Heart left ventricle (tissue), 16 donors: ENCODE measurements around the gene TGFB2. TPM values are rescaled to one million over a fixed set of nuclear protein-coding genes. Genes with fewer than 3 reads are reported as not detected.

Source experiments
- ATAC-seq, 4 donors: fragments of 200-7000 bp; cut with Tn5 transposase; one replicate each; pipeline ENCODE4 v1.9.1; 2020 to 2022; ENCODE audit warnings: moderate library complexity in 4 of 4, mild to moderate bottlenecking in 3 of 4, moderate number of reproducible peaks in 1 of 4
- DNase-seq, 5 donors: peaks; one replicate each; pipeline ENCODE4 v3.0.0-alpha.2; 2020
- H3K27ac ChIP-seq, 12 donors: fragments of 200-600 bp; sonication (generic) in 4 of 12; one replicate each; pipeline versions ENCODE4 v1.5.0 to v1.8.0; 2016 to 2022; ENCODE audit warnings: mild to moderate bottlenecking in 2 of 12
- H3K27me3 ChIP-seq, 9 donors: fragments of 200-600 bp; sonication (generic) in 2 of 9; one replicate each; pipeline versions ENCODE4 v1.5.1 to v1.8.0; 2016 to 2022; ENCODE audit warnings: mild to moderate bottlenecking in 3 of 9
- H3K36me3 ChIP-seq, 9 donors: fragments of 200-600 bp; sonication (generic) in 2 of 9; one replicate each; pipeline versions ENCODE4 v1.5.0 to v1.8.0; 2018 to 2022; ENCODE audit warnings: mild to moderate bottlenecking in 2 of 9
- H3K4me1 ChIP-seq, 12 donors: fragments of 200-600 bp; sonication (generic) in 4 of 12; one replicate each; pipeline versions ENCODE4 v1.5.0 to v1.8.0; 2016 to 2022; ENCODE audit warnings: mild to moderate bottlenecking in 3 of 12
- H3K4me3 ChIP-seq, 12 donors: fragments of 200-600 bp; sonication (generic) in 4 of 12; one replicate each; pipeline versions ENCODE4 v1.5.0 to v1.8.0; 2017 to 2022; ENCODE audit warnings: mild to moderate bottlenecking in 9 of 12, moderate library complexity in 4 of 12
- H3K9me3 ChIP-seq, 12 donors: fragments of 200-600 bp; sonication (generic) in 4 of 12; one replicate each; pipeline versions ENCODE4 v1.5.0 to v1.8.0; 2016 to 2022; ENCODE audit warnings: mild to moderate bottlenecking in 1 of 12
- POLR2A ChIP-seq, 2 donors: fragments of 450-650 bp; IDR thresholded peaks; one replicate each; pipeline ENCODE4 v1.6.1; 2017; ENCODE audit warnings: antibody characterized with exemption in 2 of 2, mild to moderate bottlenecking in 2 of 2, moderate library complexity in 2 of 2
- WGBS, 4 donors: extraction: QIAGEN DNeasy Blood & Tissue Kit in 2 of 4; methylation state at CpG; one replicate each; pipeline versions ENCODE4 v1.1.5 to v1.1.7; 2013 to 2018; 5-methylcytosine and 5-hydroxymethylcytosine counted together
- intact Hi-C, 10 donors: fragments of 100-400 bp; cut with DNase I; formaldehyde crosslinking; loops; one replicate each; pipeline versions ENCODE4 v1.11.1 to v1.14.2; 2022
- polyA plus RNA-seq, 2 donors: library from polyadenylated mRNA; stranded (reverse); fragments of 200-250 nt; gene quantifications; one replicate each; pipeline ENCODE4 v1.2.3, GENCODE V29; 2013
- total RNA-seq, 9 donors: library from RNA; depleted of rRNA in 2 of 9; stranded (reverse); fragments of >200 nt in 2 of 9; fragmentation: NEBNext Ultra II Directional in 3 of 9; extraction: Animal tissue kit (Norgen Biotek cat#: 25700) in 3 of 9; gene quantifications; one replicate each; pipeline versions ENCODE4 v1.1.0 to v1.2.4, GENCODE V29; 2016 to 2023
- TF ChIP-seq, protein P1 (sequence below), 12 donors: fragments of 200-600 bp; sonication (generic) in 4 of 12; IDR thresholded peaks; one replicate each; pipeline versions ENCODE4 v1.5.0 to v1.8.0; 2018 to 2022; ENCODE audit warnings: antibody characterized with exemption in 12 of 12, mild to moderate bottlenecking in 5 of 12
- donor health status: ischemic (EF 13 %, LVEDD 7.1; RV severe dilation, severe dysfunction).
- donor health status: healthy with polysubstance abuse.
- donor health status: DM: no; HTN: yes; CAD: no.
- donor health status: DM: no; HTN: no; CAD: no.
- donor health status: ischemic (EF 25% LVEDD 6.9; RV normal size, moderate dysfunction).
- donor health status: ischemic (EF 25% LVEDD 5.7; RV mildly dilated, moderate dysfunction).
- donor health status: healthy.
- donor health status: DM: yes; HTN: yes; CAD: no.
- donor health status: ischemic (EF 35%, LVEDD 5.7; RV mildly dilated, moderate dysfunction).
- donor health status: nonischemic (EF 11% LVEDD 7.7; RV severe dilation, severe dysfunction).
- donor health status: DM: yes; HTN: yes; CAD: no.
- donor health status: PGD.
- donor health status: ischemic (EF 29% LVEDD 5.4; RV normal size, mild dysfunction).
- donor health status: nonischemic (EF 23%, LVEDD 6.1; RV moderate dilation, normal function).

The TGFB2 gene
- total and polyA plus RNA-seq, 11 donors, result 0.76 to 23.6 (median 5.5) TPM

DNA sequence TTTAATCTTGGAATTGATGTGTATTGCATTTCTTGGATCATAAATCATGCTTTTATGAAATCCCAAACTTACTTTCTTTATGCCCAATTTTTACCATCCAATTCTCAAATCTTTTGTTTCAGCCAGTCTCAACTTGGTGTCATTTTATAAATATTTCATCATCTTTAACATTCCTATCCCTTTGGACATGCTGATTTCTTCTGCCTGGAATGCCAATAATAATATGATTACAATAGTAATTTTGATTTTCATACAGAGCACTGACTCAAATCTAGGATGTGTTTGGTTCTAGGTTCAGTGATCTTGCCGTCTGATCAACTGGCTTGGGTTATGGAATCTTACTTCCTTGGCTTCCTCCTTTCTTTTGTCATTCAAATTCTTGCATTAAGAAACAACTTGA, 47.3 kb upstream of the TGFB2 start:
- Histone ChIP-seq H3K27me3 (no peaks in the 10 kb centered on the region), H3K27ac (no peak overlapping the region), H3K4me3 (no peak overlapping the region), H3K9me3 (no peaks in the 10 kb centered on the region), H3K4me1 (peaks cover 0 to 3% (median 0%) of the 10 kb centered on the region in 12 donors), H3K36me3 (peaks cover 0 to 17% (median 6%) of the 10 kb centered on the region in 9 donors)
- ATAC-seq, result no peak
- no peak for DNase-seq
- WGBS, 4 donors, result 82 to 88% (median 85%) methylated on average over 1 of the region's 1 CpG
- TF ChIP-seq, protein P1, sequence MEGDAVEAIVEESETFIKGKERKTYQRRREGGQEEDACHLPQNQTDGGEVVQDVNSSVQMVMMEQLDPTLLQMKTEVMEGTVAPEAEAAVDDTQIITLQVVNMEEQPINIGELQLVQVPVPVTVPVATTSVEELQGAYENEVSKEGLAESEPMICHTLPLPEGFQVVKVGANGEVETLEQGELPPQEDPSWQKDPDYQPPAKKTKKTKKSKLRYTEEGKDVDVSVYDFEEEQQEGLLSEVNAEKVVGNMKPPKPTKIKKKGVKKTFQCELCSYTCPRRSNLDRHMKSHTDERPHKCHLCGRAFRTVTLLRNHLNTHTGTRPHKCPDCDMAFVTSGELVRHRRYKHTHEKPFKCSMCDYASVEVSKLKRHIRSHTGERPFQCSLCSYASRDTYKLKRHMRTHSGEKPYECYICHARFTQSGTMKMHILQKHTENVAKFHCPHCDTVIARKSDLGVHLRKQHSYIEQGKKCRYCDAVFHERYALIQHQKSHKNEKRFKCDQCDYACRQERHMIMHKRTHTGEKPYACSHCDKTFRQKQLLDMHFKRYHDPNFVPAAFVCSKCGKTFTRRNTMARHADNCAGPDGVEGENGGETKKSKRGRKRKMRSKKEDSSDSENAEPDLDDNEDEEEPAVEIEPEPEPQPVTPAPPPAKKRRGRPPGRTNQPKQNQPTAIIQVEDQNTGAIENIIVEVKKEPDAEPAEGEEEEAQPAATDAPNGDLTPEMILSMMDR (IDR thresholded peaks at IDR 0.05), result no peak
- TF ChIP-seq POLR2A (IDR thresholded peaks at IDR 0.05), result no peak
- intact Hi-C loops, result no loop called here

DNA sequence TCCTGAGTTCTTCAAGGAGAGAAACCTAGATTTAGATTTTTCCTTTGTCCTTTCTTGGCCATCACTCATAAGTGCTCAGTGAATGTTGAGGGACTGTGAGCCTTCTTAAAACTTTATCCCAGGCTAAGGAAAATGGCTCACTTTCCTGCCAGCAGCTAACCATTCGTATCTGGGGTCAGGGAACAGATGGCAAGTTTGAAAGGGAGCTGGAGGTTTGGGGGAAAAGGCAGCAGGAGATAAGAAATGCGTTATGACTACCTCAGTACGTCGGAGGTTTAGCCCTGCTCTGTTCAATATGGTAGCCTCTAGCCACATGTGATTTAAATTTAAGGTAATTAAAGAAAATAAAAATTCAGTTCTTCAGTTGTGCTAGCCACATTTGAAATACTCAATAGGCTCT, 46.7 kb upstream of the TGFB2 start:
- H3K36me3 ChIP-seq, result peaks cover 0 to 22% (median 10%) of the 10 kb centered on the region in 9 donors

DNA sequence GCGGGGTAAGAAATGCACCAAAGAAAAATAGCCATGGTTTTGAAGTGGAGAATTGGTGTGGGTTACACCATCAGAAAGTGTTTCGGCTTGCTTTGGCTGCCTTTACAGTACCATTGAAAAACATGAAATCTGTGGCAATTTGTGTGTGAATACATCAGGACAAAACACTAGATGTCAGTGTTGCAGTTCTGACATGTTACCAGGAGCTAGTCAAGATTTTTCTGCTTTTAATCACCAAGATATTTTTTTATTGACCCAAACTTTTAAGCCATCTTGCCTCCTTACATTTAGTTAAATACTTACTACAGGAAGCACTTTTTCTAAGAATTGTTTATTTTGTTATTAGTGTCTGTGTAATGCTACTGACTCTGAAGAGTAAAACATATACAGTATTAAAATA, 45.7 kb upstream of the TGFB2 start:
- TF ChIP-seq, protein P1 (IDR thresholded peaks at IDR 0.05), result peak in 11 of 12 donors; percentile 22 to 58 (median 40)
- no peak for TF ChIP-seq POLR2A (IDR thresholded peaks at IDR 0.05)
- Histone ChIP-seq H3K36me3 (peaks cover 0 to 21% (median 10%) of the 10 kb centered on the region in 9 donors), H3K9me3 (no peaks in the 10 kb centered on the region), H3K4me3 (no peak overlapping the region), H3K4me1 (peaks cover 0 to 10% (median 0%) of the 10 kb centered on the region in 12 donors), H3K27ac (no peak overlapping the region), H3K27me3 (no peaks in the 10 kb centered on the region)
- DNase-seq (no peak), ATAC-seq (peak in 1 of 4 donors; percentile 59)
- intact Hi-C loops, result no loop called here
- WGBS, 4 donors, result 70 to 77% (median 74%) methylated on average over 2 of the region's 2 CpGs

More for the DNA sequence above, 46.7 kb upstream of the TGFB2 start:
- ATAC-seq, result no peak
- DNase-seq, result no peak
- no peak for TF ChIP-seq POLR2A (IDR thresholded peaks at IDR 0.05)
- TF ChIP-seq, protein P1 (IDR thresholded peaks at IDR 0.05), result no peak
- H3K4me1 ChIP-seq, result peaks cover 0 to 5% (median 0%) of the 10 kb centered on the region in 12 donors
- WGBS, 4 donors, result 68 to 80% (median 78%) methylated on average over 4 of the region's 4 CpGs
- H3K4me3 ChIP-seq, result no peak overlapping the region
- no peaks in the 10 kb centered on the region for H3K27me3 ChIP-seq
- no peak overlapping the region for H3K27ac ChIP-seq
- no peaks in the 10 kb centered on the region for H3K9me3 ChIP-seq
- intact Hi-C loops, result no loop called here

DNA sequence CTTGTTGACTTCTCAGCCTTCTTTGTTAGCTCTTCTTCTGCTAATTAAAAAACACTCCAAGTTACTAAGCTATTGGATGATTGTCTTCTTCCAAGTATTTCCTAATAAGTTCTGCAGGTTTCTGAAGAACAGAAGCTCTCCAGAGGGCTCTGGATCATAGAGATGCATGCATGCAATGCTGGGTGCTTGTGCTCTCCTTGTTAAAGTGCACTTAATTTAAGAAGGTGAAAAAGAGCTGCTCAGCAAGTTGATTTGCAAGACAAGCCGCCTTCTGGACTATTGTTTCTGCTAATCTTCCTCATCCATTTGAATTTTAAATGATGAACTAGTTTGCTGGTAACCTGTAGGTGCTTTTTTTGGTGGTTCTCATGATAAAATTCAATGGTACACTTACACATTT, 43.9 kb upstream of the TGFB2 start:
- Histone ChIP-seq H3K27ac (no peak overlapping the region), H3K9me3 (no peaks in the 10 kb centered on the region), H3K4me1 (peaks cover 0 to 22% (median 1%) of the 10 kb centered on the region in 12 donors), H3K36me3 (peaks cover 0 to 31% (median 7%) of the 10 kb centered on the region in 9 donors), H3K4me3 (no peak overlapping the region), H3K27me3 (no peaks in the 10 kb centered on the region)
- intact Hi-C loops, result no loop called here
- ATAC-seq, result no peak
- no peak for DNase-seq
- 94 to 97% (median 96%) methylated on average over 1 of the region's 1 CpG for WGBS, 4 donors
- TF ChIP-seq, protein P1 (IDR thresholded peaks at IDR 0.05), result no peak
- no peak for TF ChIP-seq POLR2A (IDR thresholded peaks at IDR 0.05)
